HG03097 (cell line): ENCODE results near the gene PLCH1.

Experiments used
- ATAC-seq: cut with Tn5 transposase; IDR thresholded peaks from one replicate; pipeline ENCODE4 v1.9.1; 2021; ENCODE audit not compliant: unreplicated experiment, low FRiP score

The PLCH1 gene

DNA sequence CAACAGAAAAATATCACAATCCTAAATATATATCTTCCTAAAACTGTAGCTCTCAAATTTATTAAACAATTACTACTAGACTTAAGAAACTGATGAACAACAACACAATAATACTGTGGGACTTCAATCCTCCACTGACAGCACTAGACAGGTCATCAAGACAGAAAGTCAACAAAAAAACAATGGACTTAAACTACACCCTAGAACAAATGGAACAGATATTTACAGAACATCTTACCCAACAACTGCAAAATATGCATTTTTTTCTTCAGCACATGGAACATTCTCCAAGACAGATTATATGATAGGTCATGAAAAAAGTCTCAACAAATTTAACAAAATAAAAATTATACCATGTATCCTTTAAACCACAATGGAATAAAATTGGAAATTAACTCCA, 133.4 kb downstream of the PLCH1 start:
- ATAC-seq, result no peak

DNA sequence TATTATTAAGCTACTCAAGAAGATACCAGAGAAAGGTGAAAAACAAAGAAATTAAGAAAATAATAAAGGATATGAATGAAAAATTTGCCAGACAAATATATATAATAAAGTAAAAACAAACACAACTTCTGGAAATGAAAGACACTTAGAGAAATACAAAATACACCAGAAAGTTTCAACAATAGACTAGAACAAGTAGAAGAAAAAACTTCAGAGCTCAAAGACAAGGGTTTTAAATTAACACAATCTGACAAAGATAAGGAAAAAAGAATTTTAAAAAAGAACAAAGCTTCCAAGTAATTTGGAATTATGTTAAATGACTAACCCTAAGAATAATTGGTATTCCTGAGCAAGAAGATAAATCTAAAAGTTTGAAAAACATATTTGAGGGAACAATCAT, 135.3 kb downstream of the PLCH1 start:
- ATAC-seq, result no peak

DNA sequence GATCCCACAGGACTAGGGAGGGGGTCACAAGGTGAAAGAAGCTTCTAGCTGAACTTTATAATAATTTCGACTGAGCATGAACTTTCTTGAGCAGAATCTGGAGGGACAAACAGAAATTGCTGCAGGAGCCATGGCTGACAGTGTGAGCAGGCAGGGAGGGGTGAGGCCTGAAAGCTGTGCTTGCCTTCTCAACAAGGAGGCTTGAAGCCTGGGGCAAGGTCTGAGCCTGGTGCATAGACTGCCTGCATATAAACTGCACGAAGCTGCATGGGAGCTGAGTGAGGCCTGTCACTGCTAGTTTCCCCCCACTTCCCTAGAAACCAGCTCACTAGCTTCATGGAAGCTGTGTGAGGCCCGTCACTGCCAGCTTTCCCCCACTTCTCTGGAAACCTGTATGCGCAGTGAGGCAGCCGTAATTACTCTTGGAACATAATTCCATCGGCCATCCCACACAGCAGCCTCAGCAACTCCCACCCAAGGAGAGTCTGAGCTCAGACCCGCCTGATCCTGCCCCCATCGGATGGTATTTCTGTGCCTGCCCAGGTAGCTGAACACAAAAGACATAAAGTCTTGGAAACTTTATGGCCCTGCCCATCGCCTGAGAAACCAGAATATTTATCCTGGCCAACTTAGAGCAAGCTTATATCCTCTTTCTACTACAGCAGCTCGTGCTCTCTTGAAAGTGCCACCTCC, 136.5 kb downstream of the PLCH1 start:
- ATAC-seq, result no peak

DNA sequence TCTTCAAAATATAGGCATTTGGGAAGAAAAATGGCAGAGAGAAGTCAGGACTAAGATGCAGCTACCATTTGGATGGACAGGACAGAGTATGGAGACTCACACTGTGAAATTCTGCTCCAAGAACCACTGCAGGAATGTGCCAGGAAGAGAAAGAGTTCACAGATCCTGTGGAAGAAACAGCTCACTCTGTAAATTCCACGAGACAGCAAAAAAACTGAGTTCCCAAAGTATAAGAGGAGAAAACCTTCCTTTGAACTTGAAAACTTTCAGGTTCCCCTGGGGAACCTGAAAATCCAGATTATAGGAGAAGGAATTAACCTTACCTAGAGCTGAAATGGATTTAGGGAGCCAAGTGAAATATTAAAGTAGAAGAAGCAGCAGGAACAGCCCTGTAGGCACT, 137.1 kb downstream of the PLCH1 start:
- no peak for ATAC-seq

DNA sequence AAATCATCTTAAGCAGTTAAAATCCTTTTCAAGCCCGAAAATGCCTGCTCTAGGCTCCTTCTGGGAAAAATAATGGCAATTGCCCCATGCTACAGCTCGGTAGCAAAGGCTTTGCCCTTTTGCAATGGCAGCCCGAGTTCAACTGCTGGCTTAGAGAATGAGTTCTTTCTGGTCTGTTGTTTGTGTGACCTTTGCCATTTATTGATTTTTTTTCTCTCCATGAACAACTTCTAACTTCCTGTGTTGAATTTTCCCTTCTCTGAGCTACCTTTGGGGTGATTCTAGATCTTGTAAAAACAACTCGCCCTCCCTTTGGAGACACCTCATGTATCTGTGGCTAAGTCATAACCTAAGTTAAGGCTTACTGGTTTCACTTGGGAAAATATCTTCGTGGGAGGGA, 139.3 kb downstream of the PLCH1 start:
- ATAC-seq, result no peak

DNA sequence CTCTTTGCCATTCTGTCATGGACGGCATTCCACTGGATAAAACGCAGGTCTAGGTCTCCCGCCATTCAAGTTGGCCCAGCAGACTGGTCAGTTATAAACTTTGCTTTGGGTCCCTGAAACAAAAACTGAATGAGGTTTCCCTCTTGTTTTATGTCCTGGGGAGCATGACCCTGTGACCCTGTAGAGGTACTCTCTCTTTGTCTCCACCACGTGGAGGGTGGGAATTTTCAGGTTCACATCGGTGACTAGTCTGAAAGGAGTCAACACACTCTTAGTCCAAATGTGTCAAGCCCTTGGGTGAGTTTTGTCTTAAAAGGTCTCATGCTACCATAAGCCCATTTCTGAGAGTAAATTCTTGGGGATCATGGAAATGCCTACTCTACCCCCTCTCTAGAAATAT, 139.9 kb downstream of the PLCH1 start:
- ATAC-seq, result no peak

DNA sequence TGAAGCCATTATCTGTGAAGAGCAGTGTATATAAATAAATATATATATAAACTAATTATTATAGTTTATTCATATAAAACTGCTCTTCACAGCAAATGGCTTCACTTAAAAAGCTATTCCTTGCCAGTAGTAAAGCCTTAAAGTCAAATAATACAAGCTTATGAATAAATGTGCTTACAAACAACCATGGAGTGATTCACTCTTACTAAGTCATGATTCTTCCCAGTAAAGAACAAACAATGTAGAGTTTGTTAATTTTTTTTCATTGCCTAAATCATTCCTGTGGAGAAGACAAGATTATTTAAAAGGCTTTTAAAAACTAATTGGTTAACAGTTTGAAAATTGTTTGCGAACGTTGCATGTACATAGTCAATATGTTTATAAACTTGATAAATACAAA, 140.7 kb downstream of the PLCH1 start:
- ATAC-seq, result no peak

DNA sequence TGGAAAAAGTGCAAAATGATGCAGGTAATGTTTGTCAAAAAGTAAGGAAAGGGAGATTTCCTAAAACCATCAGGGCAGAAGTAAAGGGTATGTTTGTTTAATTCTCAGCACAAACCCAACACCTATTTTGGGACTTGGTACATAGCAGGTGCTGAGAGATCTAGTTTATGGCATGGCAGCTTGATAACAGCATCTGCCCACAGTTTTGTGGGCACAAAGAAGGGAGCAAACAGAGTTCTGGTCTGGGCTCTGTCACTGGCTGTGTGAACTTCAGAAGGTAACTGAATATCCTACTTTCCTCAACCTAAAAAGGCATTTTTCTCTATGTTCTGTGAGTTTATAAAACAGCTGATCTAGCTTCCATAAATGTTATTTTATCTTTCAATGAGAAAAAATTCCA, 141.6 kb downstream of the PLCH1 start:
- no peak for ATAC-seq

DNA sequence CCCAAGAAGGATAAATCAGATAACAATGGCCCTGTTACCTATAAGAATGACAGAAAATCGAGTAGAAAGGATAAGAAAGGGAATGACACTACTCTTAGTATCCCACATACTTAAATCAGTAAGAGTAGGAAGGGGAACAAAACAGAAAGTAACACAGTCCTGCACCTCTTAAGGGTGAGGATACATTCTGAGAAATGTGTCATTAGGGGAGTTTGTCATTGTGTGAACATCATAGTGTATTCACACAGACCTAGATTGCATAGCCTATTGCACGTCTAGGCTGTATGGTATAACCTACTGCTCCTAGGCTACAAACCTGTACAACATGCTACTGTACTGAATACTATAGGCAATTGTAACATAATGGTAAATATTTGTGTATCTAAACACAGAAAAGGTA, 142.6 kb downstream of the PLCH1 start:
- ATAC-seq, result no peak

DNA sequence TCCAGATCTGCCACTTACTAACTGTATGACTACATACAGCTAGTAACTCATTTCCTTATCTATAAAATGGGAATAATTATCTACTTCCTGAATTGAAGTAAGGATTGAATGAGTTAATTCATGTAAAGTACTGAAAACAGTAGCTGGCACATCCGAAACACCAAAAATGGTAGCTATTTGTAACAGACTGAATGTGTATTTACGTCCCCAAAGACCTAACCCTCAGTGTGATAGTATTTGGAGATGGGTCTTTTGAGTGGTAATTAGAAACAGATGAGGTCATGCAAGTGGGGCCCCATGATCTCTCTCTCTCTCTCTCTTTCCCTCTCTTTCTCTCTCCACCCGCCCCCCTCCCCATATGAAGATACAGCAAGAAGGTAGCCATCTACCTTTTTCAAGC, 146.2 kb downstream of the PLCH1 start:
- no peak for ATAC-seq

DNA sequence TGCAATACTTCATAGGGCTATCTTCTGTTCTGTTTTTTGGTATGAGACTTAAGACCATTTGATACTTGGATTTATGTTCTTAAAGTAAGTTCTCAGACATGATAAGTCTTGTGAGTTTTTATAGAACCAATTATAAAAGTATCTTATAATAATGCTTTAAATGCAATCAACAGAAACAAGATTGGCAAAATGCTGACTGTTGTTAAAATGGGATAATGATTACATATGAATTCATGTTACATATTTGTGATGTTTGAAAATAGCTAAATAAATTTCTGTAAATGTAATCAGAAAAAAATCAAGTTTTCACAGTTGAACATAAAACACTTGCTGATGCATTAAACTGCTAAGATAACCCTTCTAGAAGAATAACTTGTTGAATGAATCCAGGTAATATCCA, 148.3 kb downstream of the PLCH1 start:
- ATAC-seq, result no peak

DNA sequence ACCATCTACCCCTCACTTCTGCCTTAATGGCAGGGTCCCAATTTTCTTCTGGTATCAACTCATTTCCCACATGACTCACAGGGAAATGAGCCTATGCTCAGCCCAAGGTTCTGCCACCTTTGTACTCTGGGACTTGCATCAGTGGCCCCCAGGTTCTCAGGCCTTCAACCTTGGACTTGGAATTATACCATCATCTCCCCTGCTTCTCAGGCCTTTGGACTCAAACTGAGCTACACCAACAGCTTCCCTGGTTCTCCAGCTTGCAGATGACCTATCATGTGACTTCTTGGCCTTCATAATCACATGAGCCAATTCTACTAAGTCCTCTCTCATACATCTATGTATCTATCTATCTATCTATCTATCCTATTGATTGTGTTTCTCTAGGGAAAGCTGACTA, 149.5 kb downstream of the PLCH1 start:
- no peak for ATAC-seq

DNA sequence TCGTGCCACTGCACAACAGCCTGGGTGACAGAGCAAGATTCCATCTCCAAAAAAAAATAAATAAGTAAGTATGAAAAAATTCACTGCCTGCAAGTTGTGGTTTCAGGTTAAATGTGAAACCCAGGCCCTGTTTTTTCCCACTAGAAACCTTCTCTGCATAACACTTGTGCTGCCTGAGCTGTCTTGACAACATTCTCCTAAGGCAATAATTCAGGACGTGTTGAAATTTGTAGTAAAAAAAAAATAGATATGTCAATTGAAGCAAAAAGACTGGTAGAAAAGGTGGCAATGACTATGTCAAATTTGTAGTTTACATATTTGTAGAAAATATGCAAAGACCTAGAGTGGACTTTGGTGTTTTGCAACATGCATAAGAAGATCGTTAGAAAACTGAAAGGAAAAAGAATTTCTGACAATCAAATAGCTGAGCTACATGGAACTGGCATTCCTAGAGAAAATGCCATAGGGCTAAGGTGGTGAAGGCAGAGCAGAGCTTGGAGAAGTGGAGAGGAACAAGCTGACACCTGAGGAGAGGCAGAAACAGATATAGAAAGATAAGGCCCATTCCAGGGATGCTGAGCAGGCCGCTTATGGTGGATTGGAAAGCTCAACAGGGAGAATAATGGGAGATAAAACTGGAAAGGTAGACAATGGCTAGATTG, 150.2 kb downstream of the PLCH1 start:
- ATAC-seq, result no peak

DNA sequence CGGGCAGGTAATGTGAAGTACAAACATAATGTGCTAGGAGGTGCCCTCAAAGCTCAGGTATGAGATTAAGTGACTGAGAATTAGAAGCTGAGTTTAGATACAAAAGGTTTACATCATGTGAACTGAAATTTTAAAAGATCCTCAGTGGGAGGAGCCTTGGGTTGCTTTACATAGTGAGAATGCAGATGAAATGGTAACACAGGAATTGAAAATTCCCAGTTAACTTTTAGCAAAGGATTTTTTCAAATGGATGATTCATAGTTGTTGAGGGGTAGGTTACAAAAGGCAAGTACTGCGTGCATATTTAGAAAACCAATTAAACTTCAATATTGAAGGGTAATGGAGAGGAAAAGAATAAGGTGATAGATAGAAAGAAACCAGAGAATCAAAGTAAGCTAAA, 157.3 kb downstream of the PLCH1 start:
- no peak for ATAC-seq

DNA sequence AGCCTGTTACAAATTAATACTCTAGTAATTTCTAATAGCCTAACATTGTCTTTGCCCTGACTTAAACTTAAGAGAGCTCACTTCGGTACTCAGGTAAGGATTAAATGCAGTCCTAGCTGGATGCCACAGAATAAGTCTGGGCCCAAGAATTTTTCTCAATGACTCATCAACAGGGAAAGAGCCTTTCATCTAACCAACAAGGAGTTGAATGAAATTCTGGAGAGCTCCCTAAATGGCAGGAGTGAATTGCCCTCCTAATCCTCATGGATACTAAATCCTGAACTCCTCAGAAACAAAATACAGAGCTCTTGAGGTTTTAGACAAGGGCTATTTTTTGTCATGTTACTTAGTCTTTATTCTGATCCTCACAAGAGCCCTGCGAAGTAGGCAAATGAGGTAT, 159.5 kb downstream of the PLCH1 start:
- ATAC-seq, result no peak

DNA sequence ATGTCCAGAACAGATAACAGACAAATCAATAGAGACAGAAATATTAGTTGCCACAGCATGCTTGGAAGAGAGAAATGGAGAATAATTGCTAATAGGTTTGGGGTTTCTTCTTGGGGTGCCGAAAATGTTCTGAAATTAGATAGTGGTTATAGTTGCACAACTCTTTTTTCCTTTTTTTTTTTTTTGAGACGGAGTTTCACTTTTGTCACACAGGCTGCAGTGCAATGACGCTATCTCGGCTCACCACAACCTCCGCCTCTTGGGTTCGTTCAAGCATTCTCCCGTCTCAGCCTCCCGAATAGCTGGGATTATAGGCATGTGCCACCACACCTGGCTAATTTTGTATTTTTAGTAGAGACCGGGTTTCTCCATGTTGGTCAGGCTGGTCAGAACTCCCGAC, 163.3 kb downstream of the PLCH1 start:
- ATAC-seq, result no peak

DNA sequence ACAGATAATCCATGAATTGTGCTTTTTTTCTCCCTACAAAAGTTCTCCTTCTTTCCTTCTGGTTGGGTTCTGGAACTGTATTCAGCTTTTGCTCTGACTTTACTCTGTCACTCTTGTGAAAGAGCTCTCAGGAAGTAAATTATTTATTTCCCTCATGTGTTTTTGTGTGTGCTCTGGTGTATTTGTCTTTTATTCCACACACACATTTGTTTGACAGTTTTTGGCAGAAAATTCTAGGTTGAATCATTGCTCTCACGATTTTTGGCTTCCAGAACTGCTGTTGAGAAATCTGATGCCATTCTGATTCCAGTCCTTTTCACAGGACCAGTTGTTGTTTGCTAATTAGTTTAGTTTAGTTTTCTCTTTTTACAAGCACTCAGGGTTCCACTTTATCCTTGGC, 172.8 kb downstream of the PLCH1 start:
- ATAC-seq, result no peak

DNA sequence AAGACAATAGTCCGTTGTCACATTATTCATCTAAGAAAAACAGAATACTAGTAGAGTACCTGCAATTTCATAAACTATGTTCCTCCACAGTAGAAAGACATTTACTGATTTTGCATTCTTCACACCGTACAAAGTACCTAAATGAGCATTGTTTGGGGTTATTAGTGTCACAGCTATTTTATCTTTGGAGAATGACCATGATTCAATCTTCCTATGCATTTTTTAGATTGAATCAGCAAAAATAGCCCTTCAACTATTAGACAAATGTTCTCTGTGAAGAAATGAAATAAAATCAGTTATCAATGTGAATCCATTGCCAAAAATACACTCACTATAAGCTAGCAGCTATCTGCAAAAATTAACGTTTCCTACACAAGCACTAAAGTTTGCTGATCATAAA, 176.6 kb downstream of the PLCH1 start:
- ATAC-seq, result no peak

DNA sequence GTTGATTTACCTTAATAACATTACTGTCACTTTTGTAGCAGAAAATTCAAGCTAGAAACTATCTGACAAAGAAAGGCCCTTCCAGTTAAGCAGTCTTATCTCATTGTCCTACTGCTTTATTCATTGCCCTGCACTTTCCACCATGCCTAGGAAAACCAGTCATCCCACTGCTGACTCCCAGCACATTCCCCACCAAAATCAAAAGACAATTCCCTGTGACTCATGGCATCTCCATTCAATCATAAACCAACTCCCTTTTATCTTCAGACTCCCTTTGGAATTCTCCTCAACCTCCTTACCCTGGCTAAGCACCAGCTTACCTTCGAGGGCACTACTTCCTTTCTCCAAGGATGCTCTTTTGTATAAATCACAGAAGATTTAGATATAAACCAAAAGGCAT, 184.3 kb downstream of the PLCH1 start:
- ATAC-seq, result no peak

DNA sequence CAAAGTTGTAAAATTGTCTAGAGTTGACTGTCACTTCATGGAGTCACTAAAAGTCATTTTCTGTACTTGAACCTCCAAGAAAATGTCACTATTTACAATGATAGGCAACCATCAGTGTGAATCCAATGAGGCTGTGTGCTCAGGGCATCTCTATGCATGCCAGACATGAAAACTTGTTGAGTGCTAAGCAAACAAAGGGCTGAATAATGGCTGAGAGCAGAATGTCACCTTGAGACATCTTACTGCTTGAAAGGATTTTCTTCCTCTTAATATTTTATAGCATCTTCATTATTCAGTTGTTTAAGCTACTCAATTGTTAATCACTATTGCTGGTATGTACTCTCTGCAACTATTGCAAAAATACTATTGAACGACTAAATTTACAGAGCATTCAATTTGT, 184.7 kb downstream of the PLCH1 start:
- ATAC-seq, result no peak

DNA sequence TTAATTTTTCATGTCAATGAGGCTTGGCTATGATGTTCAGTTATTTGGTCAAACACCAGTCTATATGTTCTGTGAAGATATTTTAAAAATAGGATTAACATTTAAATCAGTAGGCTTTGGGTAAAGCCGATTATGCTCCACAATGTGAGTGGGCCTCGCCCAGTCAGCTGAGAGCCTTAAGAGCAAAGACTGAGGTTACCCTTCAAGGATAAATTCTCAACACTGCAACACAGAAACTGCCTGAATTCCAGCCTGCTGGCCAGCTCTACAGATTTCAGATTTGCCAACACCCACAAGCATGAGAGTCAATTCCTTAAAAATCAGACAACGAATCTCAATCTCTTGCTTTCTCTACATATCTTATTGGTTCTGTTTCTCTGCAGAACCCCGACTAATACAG, 188.3 kb downstream of the PLCH1 start:
- no peak for ATAC-seq

DNA sequence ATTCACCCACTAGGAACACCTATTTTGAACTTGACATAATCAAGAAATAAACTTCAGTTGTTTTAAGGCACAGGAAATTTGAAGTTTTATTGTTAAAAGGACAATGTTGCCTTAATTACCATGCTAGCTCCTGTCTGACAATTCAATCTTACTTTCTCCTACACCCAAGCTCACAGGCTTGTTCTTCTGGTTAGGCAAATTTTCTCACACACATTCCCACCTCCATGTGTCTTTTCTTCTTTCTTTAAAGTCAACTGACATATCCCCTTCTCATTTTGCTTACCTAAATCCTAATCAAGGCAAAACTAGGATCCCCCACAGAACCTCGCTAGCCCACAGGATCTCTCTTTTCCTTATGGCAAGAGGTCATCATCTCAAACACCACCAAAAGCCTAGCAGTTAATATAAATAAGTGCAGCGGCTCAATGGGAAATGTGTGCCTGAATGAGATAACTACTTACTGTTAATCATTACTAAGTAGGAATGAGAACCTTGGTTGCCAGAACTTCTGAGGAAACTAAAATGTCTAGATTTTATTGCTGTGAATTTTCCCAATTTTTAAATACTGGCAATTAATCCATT, 189.3 kb downstream of the PLCH1 start:
- ATAC-seq, result no peak
